ENCODE results near the gene DUSP6.
"Not testable (repeated sequence)": the region's sequence is repeated elsewhere in the genome, so short reads cannot be mapped to it uniquely, and the experiment has no call there.

DUSP6 gene

GRCh38 chr12:89351489-89352241, 636 bp downstream of the DUSP6 start:
- DNase-seq (ENCODE audit: low spot score): no peak

- DNase-seq (ENCODE audit: low spot score): no peak
Observed at GRCh38 chr12:89350630-89351488, 1.4 kb downstream of the DUSP6 start.

- no peak for DNase-seq (ENCODE audit: low spot score)
Observed at GRCh38 chr12:89350260-89350629, 2.1 kb downstream of the DUSP6 start.

GRCh38 chr12:89349814-89350213, 2.5 kb downstream of the DUSP6 start:
- no peak for DNase-seq (ENCODE audit: low spot score)

GRCh38 chr12:89348894-89349699, 3.2 kb downstream of the DUSP6 start:
- DNase-seq (ENCODE audit: low spot score): no peak

GRCh38 chr12:89347325-89347829, 4.9 kb downstream of the DUSP6 start:
- DNase-seq (ENCODE audit: low spot score): no peak

- DNase-seq (ENCODE audit: low spot score): no peak
Observed at GRCh38 chr12:89346741-89347324, 5.5 kb downstream of the DUSP6 start.

- DNase-seq (ENCODE audit: low spot score): no peak
Observed at GRCh38 chr12:89345830-89346740, 6.2 kb downstream of the DUSP6 start.

GRCh38 chr12:89345376-89345775, 6.9 kb downstream of the DUSP6 start:
- no peak for DNase-seq (ENCODE audit: low spot score)

- no peak for DNase-seq (ENCODE audit: low spot score)
Observed at GRCh38 chr12:89344862-89345202, 7.5 kb downstream of the DUSP6 start.

GRCh38 chr12:89344043-89344861, 8.0 kb downstream of the DUSP6 start:
- DNase-seq (ENCODE audit: low spot score): no peak

- DNase-seq (ENCODE audit: low spot score): no peak
Observed at GRCh38 chr12:89343127-89343526, 9.2 kb downstream of the DUSP6 start.

- DNase-seq (ENCODE audit: low spot score): no peak
Observed at GRCh38 chr12:89340861-89341260, 11.4 kb downstream of the DUSP6 start.

GRCh38 chr12:89339526-89339925, 12.8 kb downstream of the DUSP6 start:
- DNase-seq (ENCODE audit: low spot score): no peak

GRCh38 chr12:89337136-89337535, 15.2 kb downstream of the DUSP6 start:
- not testable (repeated sequence) for DNase-seq (ENCODE audit: low spot score)

GRCh38 chr12:89335452-89336244, 16.7 kb downstream of the DUSP6 start:
- DNase-seq (ENCODE audit: low spot score): no peak

- DNase-seq (ENCODE audit: low spot score): no peak
Observed at GRCh38 chr12:89334548-89335169, 17.6 kb downstream of the DUSP6 start.

GRCh38 chr12:89333564-89334252, 18.6 kb downstream of the DUSP6 start:
- DNase-seq (ENCODE audit: low spot score): no peak
